HCT116 (cell line): ENCODE data around the gene SKAP1. TPM values are rescaled to one million over a fixed set of nuclear protein-coding genes. Genes with fewer than 3 reads are reported as not detected.

ENCODE experiments used
- ATAC-seq: fragments of 200-7000 bp; cut with Tn5 transposase; 2 replicates; pipeline ENCODE4 v1.9.1; 2020; ENCODE audit warnings: mild to moderate bottlenecking, moderate library complexity
- BruUV-seq: library from RNA; stranded (reverse); fragments of 400-500 nt; replicated peaks from 2 replicates; lab custom pipeline; 2021; lab: Mats Ljungman, UMichigan
- CTCF ChIA-PET: fragments of 300-600 bp; sonication (Branson Sonifier 250); formaldehyde crosslinking; loops from one replicate; lab custom pipeline; 2021; ENCODE audit warnings: antibody characterized with exemption; lab: Charles Lee
- POLR2A ChIA-PET: fragments of 300-600, 350-600 bp; sonication (Branson Sonifier 250); formaldehyde crosslinking; loops from one replicate; lab custom pipeline; 2021; ENCODE audit warnings: antibody characterized with exemption; lab: Charles Lee
- RAD21 ChIA-PET, 2 experiments: fragments of 300-600 bp; sonication (Branson Sonifier 250); formaldehyde crosslinking; loops; one replicate each; lab custom pipeline; 2023; ENCODE audit warnings: low total read pairs in 2 of 2; ENCODE audit not compliant: uncharacterized antibody in 2 of 2, unreplicated experiment in 2 of 2, low non-redundant PET in 1 of 2; lab: Charles Lee
- DNase-seq: peaks from one replicate; pipeline ENCODE4 v3.0.0-alpha.2; 2010; ENCODE audit warnings: low read depth, low spot score
- H2AFZ ChIP-seq: fragments of 200-600 bp; shearing (Covaris generic), sonication (generic); 2 replicates; pipeline ENCODE4 v1.6.1; 2017; ENCODE audit warnings: low read depth, mixed run types, mixed read lengths, antibody characterized with exemption, low read length; ENCODE audit not compliant: poor library complexity, severe bottlenecking
- H3K27ac ChIP-seq: 2 replicates; pipeline ENCODE4 v1.5.1; 2012; ENCODE audit warnings: low read depth, low read length
- H3K27me3 ChIP-seq: fragments of 200-600 bp; sonication (generic); 2 replicates; pipeline ENCODE4 v1.6.1; 2016; ENCODE audit warnings: mixed run types, low read length, mixed read lengths; ENCODE audit not compliant: insufficient read depth
- H3K36me3 ChIP-seq, 2 experiments: fragments of 200-500 bp in 1 of 2; fragments of 200-600 bp in 1 of 2; sonication (Bioruptor generic) in 1 of 2; sonication (generic) in 1 of 2; 2 replicates each; pipeline versions ENCODE4 v1.5.1 to v1.6.1; 2014 to 2016; ENCODE audit warnings: low read length in 2 of 2, inconsistent platforms in 1 of 2, mixed read lengths in 1 of 2, mixed run types in 1 of 2; ENCODE audit not compliant: insufficient read depth in 2 of 2, control insufficient read depth in 1 of 2
- H3K4me1 ChIP-seq, 2 experiments: fragments of 200-600 bp in 1 of 2; sonication (generic) in 1 of 2; 2 replicates each; pipeline versions ENCODE4 v1.5.1 to v1.6.1; 2012 to 2017; ENCODE audit warnings: low read length in 2 of 2, inconsistent platforms in 1 of 2, mild to moderate bottlenecking in 1 of 2, mixed read lengths in 1 of 2, mixed run types in 1 of 2, moderate library complexity in 1 of 2; ENCODE audit not compliant: insufficient read depth in 2 of 2, control insufficient read depth in 1 of 2
- H3K4me2 ChIP-seq: fragments of 200-600 bp; sonication (generic); 2 replicates; pipeline ENCODE4 v1.6.1; 2017; ENCODE audit warnings: mixed run types, low read length, mixed read lengths
- H3K4me3 ChIP-seq, 2 experiments: fragments of 200-600 bp in 1 of 2; sonication (generic) in 1 of 2; replicated peaks in 1 of 2; 2 replicates each; pipeline ENCODE4 v1.5.1; 2011 to 2016; ENCODE audit warnings: low read length in 2 of 2, control low read depth in 1 of 2, low read depth in 1 of 2, mild to moderate bottlenecking in 1 of 2, mixed read lengths in 1 of 2, mixed run types in 1 of 2
- H3K79me2 ChIP-seq: fragments of 200-600 bp; sonication (generic); 2 replicates; pipeline ENCODE4 v1.6.1; 2017; ENCODE audit warnings: mild to moderate bottlenecking, mixed run types, low read length, moderate library complexity, mixed read lengths; ENCODE audit not compliant: insufficient read depth
- H3K9ac ChIP-seq: fragments of 200-600 bp; sonication (generic); 2 replicates; pipeline ENCODE4 v1.6.1; 2016; ENCODE audit warnings: low read length, mixed read lengths
- H3K9me2 ChIP-seq: fragments of 200-600 bp; sonication (generic), shearing (Covaris generic); 2 replicates; pipeline ENCODE4 v1.6.1; 2017; ENCODE audit warnings: mixed run types, mild to moderate bottlenecking, moderate library complexity; ENCODE audit not compliant: insufficient read depth
- H3K9me3 ChIP-seq, 2 experiments: fragments of 200-500 bp in 1 of 2; fragments of 200-600 bp in 1 of 2; sonication (Bioruptor generic) in 1 of 2; sonication (generic) in 1 of 2; 2 replicates each; pipeline ENCODE4 v1.6.1; 2014 to 2017; ENCODE audit warnings: low read length in 2 of 2, mixed read lengths in 2 of 2, inconsistent platforms in 1 of 2, low read depth in 1 of 2, mild to moderate bottlenecking in 1 of 2, mixed run types in 1 of 2, moderate library complexity in 1 of 2; ENCODE audit not compliant: control insufficient read depth in 1 of 2, insufficient read depth in 1 of 2
- H4K20me1 ChIP-seq: fragments of 200-600 bp; sonication (generic), shearing (Covaris generic); 2 replicates; pipeline ENCODE4 v1.6.1; 2017; ENCODE audit warnings: mixed run types, mild to moderate bottlenecking, moderate library complexity; ENCODE audit not compliant: insufficient read depth
- CBX3 ChIP-seq: IDR thresholded peaks from 2 replicates; pipeline ENCODE4 v1.6.1; 2012; ENCODE audit warnings: low read depth
- CEBPB ChIP-seq: IDR thresholded peaks from 2 replicates; pipeline ENCODE4 v1.6.1; 2012; ENCODE audit warnings: low read depth
- ELF1 ChIP-seq: IDR thresholded peaks from 2 replicates; pipeline ENCODE4 v1.6.1; 2012; ENCODE audit warnings: low read depth, borderline replicate concordance
- EZH2phosphoT487 ChIP-seq: fragments of 200-600 bp; IDR thresholded peaks from 2 replicates; pipeline ENCODE4 v1.6.1; 2018; ENCODE audit warnings: antibody characterized with exemption, borderline replicate concordance
- FOSL1 ChIP-seq: IDR thresholded peaks from 2 replicates; pipeline ENCODE4 v1.6.1; 2012; ENCODE audit warnings: low read depth
- JUND ChIP-seq: IDR thresholded peaks from 2 replicates; pipeline ENCODE4 v1.6.1; 2012
- POLR2A ChIP-seq: IDR thresholded peaks from 2 replicates; pipeline ENCODE4 v1.7.0; 2011; ENCODE audit warnings: borderline replicate concordance; ENCODE audit not compliant: insufficient read depth, insufficient read length; ENCODE audit errors: extremely low read depth
- POLR2AphosphoS5 ChIP-seq: IDR thresholded peaks from 2 replicates; pipeline ENCODE4 v1.6.1; 2011; ENCODE audit warnings: mild to moderate bottlenecking, low read depth, low read length, moderate library complexity
- RAD21 ChIP-seq: IDR thresholded peaks from 2 replicates; pipeline ENCODE4 v1.6.1; 2012; ENCODE audit warnings: low read depth, mild to moderate bottlenecking
- SP1 ChIP-seq: IDR thresholded peaks from 2 replicates; pipeline ENCODE4 v1.6.1; 2012; ENCODE audit warnings: low read depth
- SRF ChIP-seq: IDR thresholded peaks from 2 replicates; pipeline ENCODE4 v1.6.1; 2012; ENCODE audit warnings: low read depth
- TCF7L2 ChIP-seq: IDR thresholded peaks from 2 replicates; pipeline ENCODE4 v1.7.0; 2011; ENCODE audit warnings: borderline replicate concordance, inconsistent platforms; ENCODE audit not compliant: insufficient read depth, insufficient read length; ENCODE audit errors: extremely low read depth
- YY1 ChIP-seq: IDR thresholded peaks from 2 replicates; pipeline ENCODE4 v1.6.1; 2011; ENCODE audit warnings: low read length, low read depth, moderate library complexity, mild to moderate bottlenecking; ENCODE audit not compliant: insufficient replicate concordance; ENCODE audit errors: extremely low read depth
- ZFX ChIP-seq: fragments of 450-650 bp; IDR thresholded peaks from 2 replicates; pipeline ENCODE4 v1.6.1; 2017
- ZNF274 ChIP-seq: fragments of 200-500 bp; sonication (Bioruptor generic); IDR thresholded peaks from 2 replicates; pipeline ENCODE4 v1.6.1; 2014; ENCODE audit warnings: mild to moderate bottlenecking, low read depth, low read length, inconsistent platforms
- intact Hi-C: fragments of 100-400 bp; cut with micrococcal nuclease; formaldehyde crosslinking; loops from 2 replicates; pipeline ENCODE4 v1.10.0; 2022
- total RNA-seq: library from RNA; stranded (reverse); gene quantifications from one replicate; pipeline ENCODE4 v1.2.1, GENCODE V29; 2021; ENCODE audit not compliant: unreplicated experiment
- TF ChIP-seq, protein P1 (sequence below): IDR thresholded peaks from 2 replicates; pipeline ENCODE4 v1.6.1; 2012; ENCODE audit warnings: low read depth
- TF ChIP-seq, protein P2 (sequence below), 3 experiments: fragments of 200-600 bp in 1 of 3; sonication (generic) in 1 of 3; IDR thresholded peaks in 2 of 3; conservative IDR thresholded peaks in 1 of 3; 2 replicates each; pipeline ENCODE4 v1.5.1; 2012 to 2017; ENCODE audit warnings: low read depth in 2 of 3, low read length in 2 of 3, antibody characterized with exemption in 1 of 3, borderline replicate concordance in 1 of 3, control low read depth in 1 of 3, mild to moderate bottlenecking in 1 of 3, mixed read lengths in 1 of 3, mixed run types in 1 of 3, moderate library complexity in 1 of 3; ENCODE audit not compliant: insufficient read depth in 1 of 3
- TF ChIP-seq, protein P3 (sequence below): IDR thresholded peaks from 2 replicates; pipeline ENCODE4 v1.6.1; 2012
- TF ChIP-seq, protein P4 (sequence below): IDR thresholded peaks from 2 replicates; pipeline ENCODE4 v1.6.1; 2011; ENCODE audit warnings: mild to moderate bottlenecking, low read length, moderate library complexity; ENCODE audit not compliant: insufficient replicate concordance; ENCODE audit errors: extremely low read depth

Gene SKAP1
- total RNA-seq, 1 experiment from 2014 or later, result 12.4 TPM

DNA sequence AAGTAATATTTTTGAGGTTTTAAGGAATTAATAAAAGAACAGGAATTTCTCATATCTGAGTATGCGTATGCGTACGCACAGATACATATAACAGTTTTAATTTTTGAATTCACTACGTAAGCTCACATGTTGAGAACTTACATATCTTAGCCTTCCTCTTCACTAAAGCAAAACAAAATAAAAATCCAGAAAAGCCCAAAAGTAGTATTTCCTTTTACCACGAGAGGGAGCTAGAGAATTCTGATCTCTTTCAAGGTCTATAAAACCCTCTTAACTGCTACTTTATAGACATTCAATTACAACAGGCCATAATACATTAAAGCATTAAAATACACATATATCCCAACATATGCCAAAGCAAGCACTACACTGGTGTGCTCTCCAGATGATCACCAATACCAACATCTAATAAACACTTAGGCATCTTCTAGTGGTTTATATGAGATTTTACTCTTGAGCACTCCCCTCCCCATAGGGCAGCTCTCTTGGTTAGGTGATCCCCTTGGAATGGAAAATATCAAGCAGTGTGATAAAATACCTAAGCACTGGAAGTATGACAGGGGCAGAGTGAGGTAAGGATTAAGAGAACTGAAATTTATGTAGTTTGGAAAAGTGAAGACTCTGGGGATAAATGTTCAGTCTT is 94.0 kb downstream of the SKAP1 start:
- no peaks in the 10 kb centered on the region for H3K9me3 ChIP-seq
- no peak overlapping the region for H3K27ac ChIP-seq
- ChIA-PET RAD21 (interaction anchor here (0.8 to 2.0 kb wide), 5 partner anchors 120 to 283 kb away, joined by 3 to 8 read pairs (median 5); no protein-coding TSS in a partner anchor), CTCF (interaction anchor here (0.6 to 4.8 kb wide), 50 partner anchors 10 to 389 kb away, joined by 3 to 70 read pairs (median 4); partner anchors contain the start of genes CBX1, HOXB5, HOXB7 and HOXB8), POLR2A (interaction anchor here (0.9 kb wide), 1 partner anchor 70 kb away, joined by 3 read pairs; no protein-coding TSS in a partner anchor)
- H2AFZ ChIP-seq, result peak overlapping the region; percentile 67
- no peaks in the 10 kb centered on the region for H3K79me2 ChIP-seq
- H3K27me3 ChIP-seq, result no peaks in the 10 kb centered on the region
- no peak overlapping the region for H3K9ac ChIP-seq
- BruUV-seq, result no TSS peak
- no peak overlapping the region for H3K4me3 ChIP-seq
- DNase-seq, result peak; percentile 78
- peak; percentile 85 for ATAC-seq
- H3K4me1 ChIP-seq, result peaks cover 0 to 9% of the 10 kb centered on the region in 2 experiments; a peak in 2 of 4 replicates
- H3K36me3 ChIP-seq, result no peaks in the 10 kb centered on the region
- H4K20me1 ChIP-seq, result no peaks in the 10 kb centered on the region
- H3K4me2 ChIP-seq, result peak overlapping the region; percentile 21
- no peaks in the 10 kb centered on the region for H3K9me2 ChIP-seq
- intact Hi-C loops, result loop anchor here (1.0 to 10.0 kb wide), 3 partner anchors 121 to 311 kb away; no protein-coding TSS in a partner anchor
- TF ChIP-seq CBX3 (peak; percentile 4; the same call in 1 of the 2 replicates), POLR2A (no peak), CEBPB (no peak), YY1 (no peak), ELF1 (no peak), TCF7L2 (no peak), POLR2AphosphoS5 (no peak), JUND (no peak), ZFX (no peak), ZNF274 (no peak), FOSL1 (no peak), EZH2phosphoT487 (no peak), SRF (peak; percentile 27; the same call in 1 of the 2 replicates), RAD21 (peak; percentile 85), SP1 (no peak)
- TF ChIP-seq, protein P1, sequence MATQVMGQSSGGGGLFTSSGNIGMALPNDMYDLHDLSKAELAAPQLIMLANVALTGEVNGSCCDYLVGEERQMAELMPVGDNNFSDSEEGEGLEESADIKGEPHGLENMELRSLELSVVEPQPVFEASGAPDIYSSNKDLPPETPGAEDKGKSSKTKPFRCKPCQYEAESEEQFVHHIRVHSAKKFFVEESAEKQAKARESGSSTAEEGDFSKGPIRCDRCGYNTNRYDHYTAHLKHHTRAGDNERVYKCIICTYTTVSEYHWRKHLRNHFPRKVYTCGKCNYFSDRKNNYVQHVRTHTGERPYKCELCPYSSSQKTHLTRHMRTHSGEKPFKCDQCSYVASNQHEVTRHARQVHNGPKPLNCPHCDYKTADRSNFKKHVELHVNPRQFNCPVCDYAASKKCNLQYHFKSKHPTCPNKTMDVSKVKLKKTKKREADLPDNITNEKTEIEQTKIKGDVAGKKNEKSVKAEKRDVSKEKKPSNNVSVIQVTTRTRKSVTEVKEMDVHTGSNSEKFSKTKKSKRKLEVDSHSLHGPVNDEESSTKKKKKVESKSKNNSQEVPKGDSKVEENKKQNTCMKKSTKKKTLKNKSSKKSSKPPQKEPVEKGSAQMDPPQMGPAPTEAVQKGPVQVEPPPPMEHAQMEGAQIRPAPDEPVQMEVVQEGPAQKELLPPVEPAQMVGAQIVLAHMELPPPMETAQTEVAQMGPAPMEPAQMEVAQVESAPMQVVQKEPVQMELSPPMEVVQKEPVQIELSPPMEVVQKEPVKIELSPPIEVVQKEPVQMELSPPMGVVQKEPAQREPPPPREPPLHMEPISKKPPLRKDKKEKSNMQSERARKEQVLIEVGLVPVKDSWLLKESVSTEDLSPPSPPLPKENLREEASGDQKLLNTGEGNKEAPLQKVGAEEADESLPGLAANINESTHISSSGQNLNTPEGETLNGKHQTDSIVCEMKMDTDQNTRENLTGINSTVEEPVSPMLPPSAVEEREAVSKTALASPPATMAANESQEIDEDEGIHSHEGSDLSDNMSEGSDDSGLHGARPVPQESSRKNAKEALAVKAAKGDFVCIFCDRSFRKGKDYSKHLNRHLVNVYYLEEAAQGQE, result no peak
- TF ChIP-seq, protein P2, sequence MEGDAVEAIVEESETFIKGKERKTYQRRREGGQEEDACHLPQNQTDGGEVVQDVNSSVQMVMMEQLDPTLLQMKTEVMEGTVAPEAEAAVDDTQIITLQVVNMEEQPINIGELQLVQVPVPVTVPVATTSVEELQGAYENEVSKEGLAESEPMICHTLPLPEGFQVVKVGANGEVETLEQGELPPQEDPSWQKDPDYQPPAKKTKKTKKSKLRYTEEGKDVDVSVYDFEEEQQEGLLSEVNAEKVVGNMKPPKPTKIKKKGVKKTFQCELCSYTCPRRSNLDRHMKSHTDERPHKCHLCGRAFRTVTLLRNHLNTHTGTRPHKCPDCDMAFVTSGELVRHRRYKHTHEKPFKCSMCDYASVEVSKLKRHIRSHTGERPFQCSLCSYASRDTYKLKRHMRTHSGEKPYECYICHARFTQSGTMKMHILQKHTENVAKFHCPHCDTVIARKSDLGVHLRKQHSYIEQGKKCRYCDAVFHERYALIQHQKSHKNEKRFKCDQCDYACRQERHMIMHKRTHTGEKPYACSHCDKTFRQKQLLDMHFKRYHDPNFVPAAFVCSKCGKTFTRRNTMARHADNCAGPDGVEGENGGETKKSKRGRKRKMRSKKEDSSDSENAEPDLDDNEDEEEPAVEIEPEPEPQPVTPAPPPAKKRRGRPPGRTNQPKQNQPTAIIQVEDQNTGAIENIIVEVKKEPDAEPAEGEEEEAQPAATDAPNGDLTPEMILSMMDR (IDR thresholded peaks at IDR 0.05 in 2 of 3, conservative IDR thresholded peaks at IDR 0.05 in 1 of 3; ENCODE audit: borderline replicate concordance in 1 of 3, insufficient read depth in 1 of 3, low read depth in 2 of 3, low read length in 2 of 3), result peak; percentile 64 to 93 (median 92)
- TF ChIP-seq, protein P3, sequence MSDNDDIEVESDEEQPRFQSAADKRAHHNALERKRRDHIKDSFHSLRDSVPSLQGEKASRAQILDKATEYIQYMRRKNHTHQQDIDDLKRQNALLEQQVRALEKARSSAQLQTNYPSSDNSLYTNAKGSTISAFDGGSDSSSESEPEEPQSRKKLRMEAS, result no peak
- TF ChIP-seq, protein P4, sequence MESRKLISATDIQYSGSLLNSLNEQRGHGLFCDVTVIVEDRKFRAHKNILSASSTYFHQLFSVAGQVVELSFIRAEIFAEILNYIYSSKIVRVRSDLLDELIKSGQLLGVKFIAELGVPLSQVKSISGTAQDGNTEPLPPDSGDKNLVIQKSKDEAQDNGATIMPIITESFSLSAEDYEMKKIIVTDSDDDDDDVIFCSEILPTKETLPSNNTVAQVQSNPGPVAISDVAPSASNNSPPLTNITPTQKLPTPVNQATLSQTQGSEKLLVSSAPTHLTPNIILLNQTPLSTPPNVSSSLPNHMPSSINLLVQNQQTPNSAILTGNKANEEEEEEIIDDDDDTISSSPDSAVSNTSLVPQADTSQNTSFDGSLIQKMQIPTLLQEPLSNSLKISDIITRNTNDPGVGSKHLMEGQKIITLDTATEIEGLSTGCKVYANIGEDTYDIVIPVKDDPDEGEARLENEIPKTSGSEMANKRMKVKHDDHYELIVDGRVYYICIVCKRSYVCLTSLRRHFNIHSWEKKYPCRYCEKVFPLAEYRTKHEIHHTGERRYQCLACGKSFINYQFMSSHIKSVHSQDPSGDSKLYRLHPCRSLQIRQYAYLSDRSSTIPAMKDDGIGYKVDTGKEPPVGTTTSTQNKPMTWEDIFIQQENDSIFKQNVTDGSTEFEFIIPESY, result no peak
